K562 (cell line): ENCODE measurements around the gene IFNK. TPM values are rescaled to one million over a fixed set of nuclear protein-coding genes. Genes with fewer than 3 reads are reported as not detected.

Experiments used
- DACH1 ChIP-seq: fragments of 450-650 bp; IDR thresholded peaks from 2 replicates; pipeline ENCODE4 v1.6.1; 2018; ENCODE audit not compliant: partially characterized antibody
- PHF20 ChIP-seq: fragments of 450-650 bp; IDR thresholded peaks from 2 replicates; pipeline ENCODE4 v1.6.1; 2018; ENCODE audit not compliant: partially characterized antibody
- SIRT6 ChIP-seq: IDR thresholded peaks from one replicate; pipeline ENCODE4 v1.6.1; 2012; ENCODE audit warnings: low read depth, mild to moderate bottlenecking, control low read depth, inconsistent platforms, low read length, moderate library complexity
- SREBF2 ChIP-seq: sonication (generic); formaldehyde crosslinking; IDR thresholded peaks from 2 replicates; pipeline ENCODE4 v1.4.0; 2020; ENCODE audit warnings: mild to moderate bottlenecking, missing genetic modification reagents
- ZFP30 ChIP-seq: fragments of 250-450 bp; sonication (Bioruptor Pico); IDR thresholded peaks from 2 replicates; pipeline ENCODE4 v1.8.0; 2022; ENCODE audit warnings: moderate library complexity, mild to moderate bottlenecking, inconsistent platforms, borderline replicate concordance
- ZKSCAN1 ChIP-seq: fragments of 150-350 bp; IDR thresholded peaks from 2 replicates; pipeline ENCODE4 v1.6.1; 2016; ENCODE audit warnings: low read depth, low read length
- ZNF121 ChIP-seq: sonication (generic); formaldehyde crosslinking; conservative IDR thresholded peaks from 2 replicates; pipeline ENCODE4 v1.8.0; 2022; ENCODE audit warnings: missing genetic modification reagents
- polyA plus RNA-seq, 8 experiments: library from polyadenylated mRNA; depleted of rRNA in 4 of 8; stranded (reverse) in 5 of 8; unstranded in 3 of 8; fragments of >200 nt; fragmentation: Nextera tagmentation in 2 of 8; fragmentation: Illumina TruSeq in 1 of 8; extraction: Ambion mirVana in 2 of 8; extraction: Trizol in 1 of 8; gene quantifications; 2 replicates each; pipeline versions ENCODE4 v1.2.1 to v1.2.3, GENCODE V29; 2011 to 2014; ENCODE audit warnings: inconsistent platforms in 1 of 8, missing spikeins in 1 of 8
- total RNA-seq, 7 experiments: library from RNA; depleted of rRNA in 6 of 7; stranded (reverse); fragments of >200 nt in 6 of 7; fragmentation: Illumina TruSeq in 2 of 7; extraction: Trizol in 2 of 7; gene quantifications; 2 replicates each; pipeline versions ENCODE4 v1.2.1 to v1.2.3, GENCODE V29; 2011 to 2021; ENCODE audit warnings: low replicate concordance in 1 of 7
- TF ChIP-seq, protein P1 (sequence below): fragments of 450-650 bp; formaldehyde crosslinking; IDR thresholded peaks from 2 replicates; pipeline ENCODE4 v1.4.0; 2020; ENCODE audit warnings: mild to moderate bottlenecking
- TF ChIP-seq, protein P2 (sequence below): sonication (generic); formaldehyde crosslinking; IDR thresholded peaks from 2 replicates; pipeline ENCODE4 v1.8.0; 2022; ENCODE audit warnings: mild to moderate bottlenecking, missing genetic modification reagents
- TF ChIP-seq, protein P3 (sequence below): fragments of 450-650 bp; IDR thresholded peaks from 2 replicates; pipeline ENCODE4 v1.6.1; 2016; ENCODE audit warnings: low read depth

IFNK gene
- total and polyA plus RNA-seq, 9 of the 15 experiments (the other 6 are each of a cell fraction or from before 2014, with no cell fraction given) = 0.11 TPM; not detected in 8

DNA sequence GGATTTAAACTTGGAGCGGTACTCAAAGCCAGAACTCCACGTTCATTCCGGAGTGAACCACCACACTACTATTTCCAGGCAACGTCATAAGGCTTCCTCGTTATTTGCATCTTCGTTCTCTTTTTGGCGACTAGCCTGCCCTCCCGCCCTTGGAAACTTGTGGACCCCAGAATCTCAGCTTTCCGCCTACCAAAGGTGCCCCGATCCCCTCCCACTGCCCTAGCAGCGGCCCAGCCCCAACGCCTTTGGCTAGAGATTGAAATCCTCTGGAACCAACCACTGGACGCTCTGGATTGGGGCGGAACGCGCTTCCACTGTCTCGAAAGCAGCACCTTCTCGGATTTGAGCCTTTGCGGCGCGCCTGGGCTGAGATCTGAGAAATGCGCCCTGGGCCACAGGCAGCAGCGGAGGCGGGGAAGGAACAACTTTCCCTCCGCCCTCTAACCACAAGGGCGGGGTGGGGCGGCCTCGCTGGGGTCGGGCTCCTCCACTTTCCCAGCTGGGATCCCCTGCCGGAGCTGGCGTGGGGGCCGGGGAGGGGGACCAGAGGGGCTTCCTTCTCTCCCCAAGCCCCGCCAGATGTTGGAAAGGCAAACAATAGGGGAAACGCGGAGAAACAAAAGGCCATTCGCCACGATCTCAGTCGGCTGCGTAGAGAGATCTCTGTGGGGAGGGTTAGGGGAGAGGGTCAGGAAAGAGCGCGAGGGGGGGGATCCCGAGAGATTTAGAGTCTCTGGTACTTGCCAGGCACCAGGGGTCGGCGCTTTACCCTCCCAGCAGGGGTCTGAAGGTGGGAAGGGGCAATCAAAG lies 4.2 kb downstream of the IFNK start (continued):
- TF ChIP-seq, protein P1, sequence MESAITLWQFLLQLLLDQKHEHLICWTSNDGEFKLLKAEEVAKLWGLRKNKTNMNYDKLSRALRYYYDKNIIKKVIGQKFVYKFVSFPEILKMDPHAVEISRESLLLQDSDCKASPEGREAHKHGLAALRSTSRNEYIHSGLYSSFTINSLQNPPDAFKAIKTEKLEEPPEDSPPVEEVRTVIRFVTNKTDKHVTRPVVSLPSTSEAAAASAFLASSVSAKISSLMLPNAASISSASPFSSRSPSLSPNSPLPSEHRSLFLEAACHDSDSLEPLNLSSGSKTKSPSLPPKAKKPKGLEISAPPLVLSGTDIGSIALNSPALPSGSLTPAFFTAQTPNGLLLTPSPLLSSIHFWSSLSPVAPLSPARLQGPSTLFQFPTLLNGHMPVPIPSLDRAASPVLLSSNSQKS (CRISPR knock-in tag) = no peak
- TF ChIP-seq SREBF2 (CRISPR knock-in tag) = no peak
- no peak for TF ChIP-seq ZNF121
- TF ChIP-seq ZKSCAN1 = no peak
- TF ChIP-seq PHF20 = no peak
- TF ChIP-seq, protein P2, sequence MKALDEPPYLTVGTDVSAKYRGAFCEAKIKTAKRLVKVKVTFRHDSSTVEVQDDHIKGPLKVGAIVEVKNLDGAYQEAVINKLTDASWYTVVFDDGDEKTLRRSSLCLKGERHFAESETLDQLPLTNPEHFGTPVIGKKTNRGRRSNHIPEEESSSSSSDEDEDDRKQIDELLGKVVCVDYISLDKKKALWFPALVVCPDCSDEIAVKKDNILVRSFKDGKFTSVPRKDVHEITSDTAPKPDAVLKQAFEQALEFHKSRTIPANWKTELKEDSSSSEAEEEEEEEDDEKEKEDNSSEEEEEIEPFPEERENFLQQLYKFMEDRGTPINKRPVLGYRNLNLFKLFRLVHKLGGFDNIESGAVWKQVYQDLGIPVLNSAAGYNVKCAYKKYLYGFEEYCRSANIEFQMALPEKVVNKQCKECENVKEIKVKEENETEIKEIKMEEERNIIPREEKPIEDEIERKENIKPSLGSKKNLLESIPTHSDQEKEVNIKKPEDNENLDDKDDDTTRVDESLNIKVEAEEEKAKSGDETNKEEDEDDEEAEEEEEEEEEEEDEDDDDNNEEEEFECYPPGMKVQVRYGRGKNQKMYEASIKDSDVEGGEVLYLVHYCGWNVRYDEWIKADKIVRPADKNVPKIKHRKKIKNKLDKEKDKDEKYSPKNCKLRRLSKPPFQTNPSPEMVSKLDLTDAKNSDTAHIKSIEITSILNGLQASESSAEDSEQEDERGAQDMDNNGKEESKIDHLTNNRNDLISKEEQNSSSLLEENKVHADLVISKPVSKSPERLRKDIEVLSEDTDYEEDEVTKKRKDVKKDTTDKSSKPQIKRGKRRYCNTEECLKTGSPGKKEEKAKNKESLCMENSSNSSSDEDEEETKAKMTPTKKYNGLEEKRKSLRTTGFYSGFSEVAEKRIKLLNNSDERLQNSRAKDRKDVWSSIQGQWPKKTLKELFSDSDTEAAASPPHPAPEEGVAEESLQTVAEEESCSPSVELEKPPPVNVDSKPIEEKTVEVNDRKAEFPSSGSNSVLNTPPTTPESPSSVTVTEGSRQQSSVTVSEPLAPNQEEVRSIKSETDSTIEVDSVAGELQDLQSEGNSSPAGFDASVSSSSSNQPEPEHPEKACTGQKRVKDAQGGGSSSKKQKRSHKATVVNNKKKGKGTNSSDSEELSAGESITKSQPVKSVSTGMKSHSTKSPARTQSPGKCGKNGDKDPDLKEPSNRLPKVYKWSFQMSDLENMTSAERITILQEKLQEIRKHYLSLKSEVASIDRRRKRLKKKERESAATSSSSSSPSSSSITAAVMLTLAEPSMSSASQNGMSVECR (CRISPR knock-in tag) = no peak
- no peak for TF ChIP-seq DACH1
- no peak for TF ChIP-seq ZFP30 (CRISPR knock-in tag)
- TF ChIP-seq, protein P3, sequence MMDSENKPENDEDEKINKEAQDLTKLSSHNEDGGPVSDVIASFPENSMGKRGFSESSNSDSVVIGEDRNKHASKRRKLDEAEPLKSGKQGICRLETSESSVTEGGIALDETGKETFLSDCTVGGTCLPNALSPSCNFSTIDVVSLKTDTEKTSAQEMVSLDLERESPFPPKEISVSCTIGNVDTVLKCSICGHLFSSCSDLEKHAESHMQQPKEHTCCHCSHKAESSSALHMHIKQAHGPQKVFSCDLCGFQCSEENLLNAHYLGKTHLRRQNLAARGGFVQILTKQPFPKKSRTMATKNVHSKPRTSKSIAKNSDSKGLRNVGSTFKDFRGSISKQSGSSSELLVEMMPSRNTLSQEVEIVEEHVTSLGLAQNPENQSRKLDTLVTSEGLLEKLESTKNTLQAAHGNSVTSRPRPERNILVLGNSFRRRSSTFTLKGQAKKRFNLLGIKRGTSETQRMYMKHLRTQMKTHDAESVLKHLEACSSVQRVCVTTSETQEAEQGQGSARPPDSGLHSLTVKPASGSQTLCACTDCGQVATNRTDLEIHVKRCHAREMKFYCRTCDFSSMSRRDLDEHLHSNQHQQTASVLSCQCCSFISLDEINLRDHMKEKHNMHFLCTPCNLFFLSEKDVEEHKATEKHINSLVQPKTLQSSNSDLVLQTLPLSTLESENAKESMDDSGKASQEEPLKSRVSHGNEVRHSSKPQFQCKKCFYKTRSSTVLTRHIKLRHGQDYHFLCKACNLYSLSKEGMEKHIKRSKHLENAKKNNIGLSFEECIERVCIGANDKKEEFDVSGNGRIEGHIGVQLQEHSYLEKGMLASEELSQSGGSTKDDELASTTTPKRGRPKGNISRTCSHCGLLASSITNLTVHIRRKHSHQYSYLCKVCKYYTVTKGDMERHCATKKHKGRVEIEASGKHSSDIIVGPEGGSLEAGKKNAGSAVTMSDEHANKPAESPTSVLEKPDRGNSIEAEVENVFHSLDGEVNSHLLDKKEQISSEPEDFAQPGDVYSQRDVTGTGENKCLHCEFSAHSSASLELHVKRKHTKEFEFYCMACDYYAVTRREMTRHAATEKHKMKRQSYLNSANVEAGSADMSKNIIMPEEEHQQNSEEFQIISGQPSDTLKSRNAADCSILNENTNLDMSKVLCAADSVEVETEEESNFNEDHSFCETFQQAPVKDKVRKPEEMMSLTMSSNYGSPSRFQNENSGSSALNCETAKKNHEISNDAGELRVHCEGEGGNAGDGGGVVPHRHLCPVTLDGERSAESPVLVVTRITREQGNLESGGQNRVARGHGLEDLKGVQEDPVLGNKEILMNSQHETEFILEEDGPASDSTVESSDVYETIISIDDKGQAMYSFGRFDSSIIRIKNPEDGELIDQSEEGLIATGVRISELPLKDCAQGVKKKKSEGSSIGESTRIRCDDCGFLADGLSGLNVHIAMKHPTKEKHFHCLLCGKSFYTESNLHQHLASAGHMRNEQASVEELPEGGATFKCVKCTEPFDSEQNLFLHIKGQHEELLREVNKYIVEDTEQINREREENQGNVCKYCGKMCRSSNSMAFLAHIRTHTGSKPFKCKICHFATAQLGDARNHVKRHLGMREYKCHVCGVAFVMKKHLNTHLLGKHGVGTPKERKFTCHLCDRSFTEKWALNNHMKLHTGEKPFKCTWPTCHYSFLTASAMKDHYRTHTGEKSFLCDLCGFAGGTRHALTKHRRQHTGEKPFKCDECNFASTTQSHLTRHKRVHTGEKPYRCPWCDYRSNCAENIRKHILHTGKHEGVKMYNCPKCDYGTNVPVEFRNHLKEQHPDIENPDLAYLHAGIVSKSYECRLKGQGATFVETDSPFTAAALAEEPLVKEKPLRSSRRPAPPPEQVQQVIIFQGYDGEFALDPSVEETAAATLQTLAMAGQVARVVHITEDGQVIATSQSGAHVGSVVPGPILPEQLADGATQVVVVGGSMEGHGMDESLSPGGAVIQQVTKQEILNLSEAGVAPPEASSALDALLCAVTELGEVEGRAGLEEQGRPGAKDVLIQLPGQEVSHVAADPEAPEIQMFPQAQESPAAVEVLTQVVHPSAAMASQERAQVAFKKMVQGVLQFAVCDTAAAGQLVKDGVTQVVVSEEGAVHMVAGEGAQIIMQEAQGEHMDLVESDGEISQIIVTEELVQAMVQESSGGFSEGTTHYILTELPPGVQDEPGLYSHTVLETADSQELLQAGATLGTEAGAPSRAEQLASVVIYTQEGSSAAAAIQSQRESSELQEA = no peak
- no peak for TF ChIP-seq SIRT6
